Panc1 (cell line): ENCODE results near the gene MBTPS1. TPM values are rescaled to one million over a fixed set of nuclear protein-coding genes. Genes with fewer than 3 reads are reported as not detected.

Experiments used
- ATAC-seq: fragments of 200-7000 bp; cut with Tn5 transposase; 2 replicates; pipeline ENCODE4 v1.9.1; 2020; ENCODE audit warnings: mild to moderate bottlenecking, moderate library complexity
- BruUV-seq: library from RNA; stranded (reverse); fragments of 400-500 nt; replicated peaks from 2 replicates; lab custom pipeline; 2021; lab: Mats Ljungman, UMichigan
- CTCF ChIA-PET: fragments of 300-600 bp; sonication (Branson Sonifier 250); formaldehyde crosslinking; loops from one replicate; lab custom pipeline; 2022; ENCODE audit warnings: antibody characterized with exemption; lab: Charles Lee
- POLR2A ChIA-PET: fragments of 300-600 bp; sonication (Branson Sonifier 250); formaldehyde crosslinking; loops from one replicate; lab custom pipeline; 2022; ENCODE audit warnings: antibody characterized with exemption; lab: Charles Lee
- DNase-seq: peaks from one replicate; pipeline ENCODE4 v3.0.0-alpha.2; 2010; ENCODE audit warnings: low read depth, low spot score
- H3K27ac ChIP-seq: 2 replicates; pipeline ENCODE4 v1.5.1; 2011; ENCODE audit warnings: mild to moderate bottlenecking, low read length, inconsistent platforms
- H3K27me3 ChIP-seq: fragments of 200-500 bp; sonication (Bioruptor generic); 2 replicates; pipeline ENCODE4 v1.6.0; 2014; ENCODE audit warnings: low read length, inconsistent platforms; ENCODE audit not compliant: control insufficient read depth, insufficient read depth
- H3K36me3 ChIP-seq: fragments of 200-500 bp; sonication (Bioruptor generic); 2 replicates; pipeline ENCODE4 v1.5.1; 2014; ENCODE audit warnings: inconsistent platforms, mild to moderate bottlenecking, low read length, moderate library complexity; ENCODE audit not compliant: control insufficient read depth, insufficient read depth
- H3K4me1 ChIP-seq: 2 replicates; pipeline ENCODE4 v1.5.1; 2011; ENCODE audit warnings: inconsistent platforms, mild to moderate bottlenecking, low read length, moderate library complexity; ENCODE audit not compliant: control insufficient read depth, insufficient read depth
- H3K4me3 ChIP-seq, 2 experiments: 2 replicates each; pipeline ENCODE4 v1.5.1; 2011 to 2012; ENCODE audit warnings: low read depth in 2 of 2, low read length in 2 of 2, mild to moderate bottlenecking in 2 of 2, inconsistent platforms in 1 of 2, moderate library complexity in 1 of 2
- H3K9me3 ChIP-seq: fragments of 200-500 bp; sonication (Bioruptor generic); 2 replicates; pipeline ENCODE4 v1.5.1; 2014; ENCODE audit warnings: low read depth, mild to moderate bottlenecking, inconsistent platforms, low read length, moderate library complexity; ENCODE audit not compliant: control insufficient read depth, insufficient read depth
- POLR2AphosphoS5 ChIP-seq: IDR thresholded peaks from 2 replicates; pipeline ENCODE4 v1.6.1; 2012; ENCODE audit warnings: mild to moderate bottlenecking, low read depth, low read length, moderate library complexity
- SIN3A ChIP-seq: IDR thresholded peaks from 2 replicates; pipeline ENCODE4 v1.6.1; 2012; ENCODE audit warnings: low read depth, mild to moderate bottlenecking, low read length, moderate library complexity, borderline replicate concordance; ENCODE audit not compliant: insufficient read depth
- in situ Hi-C: cut with HindIII; loops from 2 replicates; pipeline ENCODE4 v1.10.0; 2016; ENCODE audit warnings: low sequenced_read_pairs, low pct_unique_long_range_greater_than_20kb
- intact Hi-C: fragments of 100-400 bp; cut with micrococcal nuclease; formaldehyde crosslinking; loops from one replicate; pipeline ENCODE4 v1.10.0; 2022; ENCODE audit not compliant: unreplicated experiment
- total RNA-seq: library from RNA; stranded (reverse); gene quantifications from one replicate; pipeline ENCODE4 v1.2.1, GENCODE V29; 2021; ENCODE audit not compliant: unreplicated experiment

Gene MBTPS1
- total RNA-seq, 1 experiment from 2014 or later = 66.8 TPM

GRCh38 chr16:84004442-84004841 is 112.3 kb downstream of the MBTPS1 start:
- no peaks in the 10 kb centered on the region for H3K4me1 ChIP-seq
- ATAC-seq (no peak), DNase-seq (no peak)
- BruUV-seq = no TSS peak
- H3K4me3 ChIP-seq = no peak overlapping the region
- no peaks in the 10 kb centered on the region for H3K9me3 ChIP-seq
- in situ Hi-C loops (no loop called here), intact Hi-C loops (no loop called here)
- no peak overlapping the region for H3K27ac ChIP-seq
- TF ChIP-seq SIN3A = no peak
- TF ChIP-seq POLR2AphosphoS5 = no peak
- POLR2A ChIA-PET = no interaction called here
- CTCF ChIA-PET = no interaction called here
- no peaks in the 10 kb centered on the region for H3K36me3 ChIP-seq
- H3K27me3 ChIP-seq = no peaks in the 10 kb centered on the region

Other genes with a start within 250 kb of the MBTPS1 start
- 2.2 TPM for gene MLYCD, start 217.8 kb downstream of the MBTPS1 start, total RNA-seq
- gene OSGIN1, start 163.7 kb downstream of the MBTPS1 start, total RNA-seq = 4.9 TPM
- 0.33 TPM for gene NECAB2, start 148.7 kb downstream of the MBTPS1 start, total RNA-seq
- gene SLC38A8, start 74.1 kb downstream of the MBTPS1 start, total RNA-seq = not detected
- gene HSDL1, start 28.2 kb upstream of the MBTPS1 start, total RNA-seq = 24.6 TPM
- gene DNAAF1, start 28.4 kb upstream of the MBTPS1 start, total RNA-seq = not detected
- gene TAF1C, start 70.1 kb upstream of the MBTPS1 start, total RNA-seq = 31.9 TPM
- gene ADAD2, start 74.2 kb upstream of the MBTPS1 start, total RNA-seq = not detected
- not detected for gene KCNG4, start 123.1 kb upstream of the MBTPS1 start, total RNA-seq
- gene WFDC1, start 177.9 kb upstream of the MBTPS1 start, total RNA-seq = not detected